Ishikawa (cell line): ENCODE results near the gene CHMP4A.

ENCODE experiments used
- CEBPB ChIP-seq: IDR thresholded peaks from 2 replicates; pipeline ENCODE4 v1.6.1; 2012
- CREB1 ChIP-seq: IDR thresholded peaks from 2 replicates; pipeline ENCODE4 v1.6.1; 2012; ENCODE audit warnings: low read depth
- EGR1 ChIP-seq: IDR thresholded peaks from 2 replicates; pipeline ENCODE4 v1.6.1; 2012
- EP300 ChIP-seq: IDR thresholded peaks from 2 replicates; pipeline ENCODE4 v1.6.1; 2012; ENCODE audit warnings: borderline replicate concordance
- FOXM1 ChIP-seq: IDR thresholded peaks from 2 replicates; pipeline ENCODE4 v1.6.1; 2012; ENCODE audit warnings: low read depth, borderline replicate concordance
- NFIC ChIP-seq: IDR thresholded peaks from 2 replicates; pipeline ENCODE4 v1.6.1; 2012
- RAD21 ChIP-seq: IDR thresholded peaks from 2 replicates; pipeline ENCODE4 v1.6.1; 2012; ENCODE audit warnings: low read depth
- TAF1 ChIP-seq: IDR thresholded peaks from 2 replicates; pipeline ENCODE4 v1.6.1; 2012; ENCODE audit warnings: low read depth, mild to moderate bottlenecking
- TCF12 ChIP-seq: IDR thresholded peaks from 2 replicates; pipeline ENCODE4 v1.6.1; 2012; ENCODE audit warnings: low read depth
- TEAD4 ChIP-seq: IDR thresholded peaks from 2 replicates; pipeline ENCODE4 v1.6.1; 2012
- YY1 ChIP-seq: IDR thresholded peaks from 2 replicates; pipeline ENCODE4 v1.6.1; 2012; ENCODE audit warnings: low read depth
- ZBTB7A ChIP-seq: IDR thresholded peaks from 2 replicates; pipeline ENCODE4 v1.6.1; 2012; ENCODE audit warnings: low read depth
- TF ChIP-seq, protein P1 (sequence below): IDR thresholded peaks from 2 replicates; pipeline ENCODE4 v1.6.1; 2012
- TF ChIP-seq, protein P2 (sequence below): IDR thresholded peaks from 2 replicates; pipeline ENCODE4 v1.6.1; 2012
- TF ChIP-seq, protein P3 (sequence below): IDR thresholded peaks from 2 replicates; pipeline ENCODE4 v1.6.1; 2012; ENCODE audit warnings: low read depth, mild to moderate bottlenecking

The CHMP4A gene, protein sequence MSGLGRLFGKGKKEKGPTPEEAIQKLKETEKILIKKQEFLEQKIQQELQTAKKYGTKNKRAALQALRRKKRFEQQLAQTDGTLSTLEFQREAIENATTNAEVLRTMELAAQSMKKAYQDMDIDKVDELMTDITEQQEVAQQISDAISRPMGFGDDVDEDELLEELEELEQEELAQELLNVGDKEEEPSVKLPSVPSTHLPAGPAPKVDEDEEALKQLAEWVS

DNA sequence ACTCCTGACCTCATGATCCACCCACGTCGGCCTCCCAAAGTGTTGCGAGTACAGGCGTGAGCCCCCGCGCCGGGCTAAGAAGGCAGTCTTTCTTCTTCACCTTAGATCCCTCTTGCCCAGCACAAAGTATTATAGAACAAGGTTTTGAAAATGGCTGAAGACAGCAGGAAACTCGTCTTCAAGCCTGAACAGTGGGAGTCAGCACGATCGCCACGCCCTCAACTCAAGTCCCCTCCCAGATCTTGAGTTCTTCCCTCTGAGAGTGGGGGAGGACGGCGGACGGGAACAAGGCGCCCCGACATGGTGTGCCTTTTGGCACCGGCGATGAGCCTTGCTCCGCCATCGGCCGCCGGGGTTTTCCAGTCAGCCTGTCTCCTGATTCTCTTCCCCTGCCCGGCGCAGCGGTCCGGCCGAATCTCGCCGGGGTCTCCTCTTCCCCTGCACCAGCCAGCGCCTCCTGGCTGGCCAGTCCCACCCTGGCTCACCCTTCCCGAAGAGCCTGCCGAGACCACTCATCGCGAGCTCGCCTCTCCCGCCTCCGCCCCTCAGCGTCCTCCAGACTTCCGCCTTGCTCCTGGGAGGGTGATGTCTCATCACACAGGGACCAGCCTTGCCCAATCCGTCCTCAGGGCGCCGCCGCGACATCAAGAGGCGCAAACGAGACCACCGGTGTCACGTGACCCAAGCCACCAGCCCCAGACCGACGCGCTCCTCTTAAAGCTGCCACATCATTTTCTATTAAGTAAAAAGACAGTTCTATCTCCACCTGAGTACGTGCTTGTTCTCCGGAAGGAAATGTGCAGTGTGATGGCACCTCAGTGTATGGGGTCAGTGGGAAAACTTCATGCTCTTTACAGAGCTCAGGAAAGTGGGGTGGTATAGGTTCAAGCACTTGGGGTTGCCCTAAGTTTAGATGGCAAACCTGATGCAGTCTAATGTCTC, at the start of gene CHMP4A:
Gene CHMP4A (minus strand): TSS at position 565 of the 942 bp plus-strand sequence. CDS start 49 bp downstream, at position 516.
- TF ChIP-seq CREB1 (peak; percentile 98), YY1 (peak; percentile 58; the same call in 1 of the 2 replicates), EGR1 (no peak), TEAD4 (no peak), TCF12 (no peak; the same call in none of the 2 replicates), ZBTB7A (no peak), FOXM1 (no peak), EP300 (peak; percentile 35; the same call in 1 of the 2 replicates), RAD21 (no peak), NFIC (no peak), TAF1 (no peak; the same call in 1 of the 2 replicates), CEBPB (0 out of 2 replicates have a peak, but pooled peaks have one; percentile 6)
- TF ChIP-seq, protein P1, sequence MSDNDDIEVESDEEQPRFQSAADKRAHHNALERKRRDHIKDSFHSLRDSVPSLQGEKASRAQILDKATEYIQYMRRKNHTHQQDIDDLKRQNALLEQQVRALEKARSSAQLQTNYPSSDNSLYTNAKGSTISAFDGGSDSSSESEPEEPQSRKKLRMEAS: peak; percentile 72
- TF ChIP-seq, protein P2, sequence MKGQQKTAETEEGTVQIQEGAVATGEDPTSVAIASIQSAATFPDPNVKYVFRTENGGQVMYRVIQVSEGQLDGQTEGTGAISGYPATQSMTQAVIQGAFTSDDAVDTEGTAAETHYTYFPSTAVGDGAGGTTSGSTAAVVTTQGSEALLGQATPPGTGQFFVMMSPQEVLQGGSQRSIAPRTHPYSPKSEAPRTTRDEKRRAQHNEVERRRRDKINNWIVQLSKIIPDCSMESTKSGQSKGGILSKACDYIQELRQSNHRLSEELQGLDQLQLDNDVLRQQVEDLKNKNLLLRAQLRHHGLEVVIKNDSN: peak; percentile 98
- TF ChIP-seq, protein P3, sequence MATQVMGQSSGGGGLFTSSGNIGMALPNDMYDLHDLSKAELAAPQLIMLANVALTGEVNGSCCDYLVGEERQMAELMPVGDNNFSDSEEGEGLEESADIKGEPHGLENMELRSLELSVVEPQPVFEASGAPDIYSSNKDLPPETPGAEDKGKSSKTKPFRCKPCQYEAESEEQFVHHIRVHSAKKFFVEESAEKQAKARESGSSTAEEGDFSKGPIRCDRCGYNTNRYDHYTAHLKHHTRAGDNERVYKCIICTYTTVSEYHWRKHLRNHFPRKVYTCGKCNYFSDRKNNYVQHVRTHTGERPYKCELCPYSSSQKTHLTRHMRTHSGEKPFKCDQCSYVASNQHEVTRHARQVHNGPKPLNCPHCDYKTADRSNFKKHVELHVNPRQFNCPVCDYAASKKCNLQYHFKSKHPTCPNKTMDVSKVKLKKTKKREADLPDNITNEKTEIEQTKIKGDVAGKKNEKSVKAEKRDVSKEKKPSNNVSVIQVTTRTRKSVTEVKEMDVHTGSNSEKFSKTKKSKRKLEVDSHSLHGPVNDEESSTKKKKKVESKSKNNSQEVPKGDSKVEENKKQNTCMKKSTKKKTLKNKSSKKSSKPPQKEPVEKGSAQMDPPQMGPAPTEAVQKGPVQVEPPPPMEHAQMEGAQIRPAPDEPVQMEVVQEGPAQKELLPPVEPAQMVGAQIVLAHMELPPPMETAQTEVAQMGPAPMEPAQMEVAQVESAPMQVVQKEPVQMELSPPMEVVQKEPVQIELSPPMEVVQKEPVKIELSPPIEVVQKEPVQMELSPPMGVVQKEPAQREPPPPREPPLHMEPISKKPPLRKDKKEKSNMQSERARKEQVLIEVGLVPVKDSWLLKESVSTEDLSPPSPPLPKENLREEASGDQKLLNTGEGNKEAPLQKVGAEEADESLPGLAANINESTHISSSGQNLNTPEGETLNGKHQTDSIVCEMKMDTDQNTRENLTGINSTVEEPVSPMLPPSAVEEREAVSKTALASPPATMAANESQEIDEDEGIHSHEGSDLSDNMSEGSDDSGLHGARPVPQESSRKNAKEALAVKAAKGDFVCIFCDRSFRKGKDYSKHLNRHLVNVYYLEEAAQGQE: no peak

DNA sequence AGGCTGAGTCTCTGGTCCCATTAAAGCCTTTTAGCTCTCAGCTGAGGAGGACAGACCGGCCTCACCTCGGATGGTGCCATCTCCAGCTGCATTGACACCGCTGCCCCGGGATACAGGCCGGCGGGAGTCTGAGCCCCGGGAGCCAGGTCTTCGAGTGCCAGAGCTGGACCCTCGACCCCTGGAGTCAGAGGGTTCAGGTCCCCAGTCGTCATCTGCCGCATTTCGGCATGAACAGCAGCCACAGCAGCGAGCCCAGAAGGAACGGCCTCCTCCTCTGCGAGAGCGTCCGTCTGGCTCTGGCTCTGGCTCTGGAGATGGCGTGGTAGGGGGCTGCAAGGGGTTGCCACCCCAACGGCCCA, 48.7 kb upstream of the CHMP4A start:
- TF ChIP-seq TEAD4 (no peak), ZBTB7A (no peak), RAD21 (no peak), FOXM1 (no peak)
- TF ChIP-seq, protein P3: no peak
- TF ChIP-seq, protein P1: no peak

DNA sequence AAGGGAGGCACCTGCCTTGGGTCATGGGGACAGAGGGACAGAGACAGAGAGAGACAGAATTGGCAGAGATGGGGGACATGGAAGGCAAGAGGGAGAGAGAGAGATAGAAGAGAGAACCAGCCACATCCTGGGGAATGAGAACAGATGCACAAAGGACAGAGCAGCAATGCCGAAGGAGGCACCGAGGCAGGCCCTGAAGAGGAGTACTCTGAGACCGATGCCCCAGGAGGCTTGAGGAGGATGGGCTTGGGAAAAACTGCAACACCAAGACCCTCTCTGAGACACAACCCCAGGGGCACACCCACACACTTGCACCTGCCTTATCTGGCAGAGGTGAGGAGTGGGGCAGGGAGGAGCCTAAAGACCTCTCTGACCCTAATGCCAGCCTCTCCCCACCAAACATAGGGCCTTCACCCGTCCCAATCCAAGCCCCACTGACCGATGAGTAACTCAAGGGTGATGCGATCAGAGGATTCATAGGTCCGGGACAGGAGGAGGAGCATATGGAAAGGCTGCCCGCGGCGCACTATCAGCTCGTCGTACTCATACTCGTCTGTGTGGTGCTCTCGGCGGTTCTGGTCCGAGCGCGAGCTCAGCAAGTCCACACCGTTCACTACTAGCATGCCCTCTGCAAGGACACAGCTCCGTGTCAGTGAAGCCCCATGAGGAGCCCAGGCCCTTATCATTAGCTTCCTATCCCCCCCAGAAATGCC, 48.1 kb upstream of the CHMP4A start:
- TF ChIP-seq NFIC (no peak), CEBPB (no peak), CREB1 (no peak), TEAD4 (no peak), FOXM1 (no peak), TCF12 (no peak), EP300 (no peak), YY1 (no peak), TAF1 (no peak)
- TF ChIP-seq, protein P3: no peak
- TF ChIP-seq, protein P1: no peak

DNA sequence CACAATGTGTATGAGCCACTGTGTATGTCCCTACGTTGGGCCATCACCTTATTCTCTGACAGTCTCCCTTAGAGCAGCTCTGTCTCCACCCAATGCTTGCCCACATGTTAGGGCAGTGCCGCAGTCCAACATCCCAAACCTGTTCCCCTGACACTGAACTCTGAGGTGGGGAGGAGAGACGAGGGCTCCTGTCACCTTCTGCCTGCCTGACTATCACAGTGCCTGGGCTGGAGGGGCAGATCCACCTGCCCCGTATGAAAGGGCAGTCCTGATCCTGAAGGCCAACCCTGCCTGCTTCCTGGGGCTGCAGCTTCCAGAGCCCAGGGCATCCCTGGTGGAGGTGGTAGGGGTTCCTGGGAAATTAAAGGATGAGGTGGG, 47.5 kb upstream of the CHMP4A start:
- TF ChIP-seq FOXM1 (no peak), EGR1 (no peak), RAD21 (no peak), CEBPB (no peak), TEAD4 (no peak), CREB1 (no peak), YY1 (no peak), TCF12 (no peak), TAF1 (no peak), NFIC (no peak), EP300 (no peak), ZBTB7A (no peak)
- TF ChIP-seq, protein P3: no peak
- TF ChIP-seq, protein P2: no peak
- TF ChIP-seq, protein P1: no peak
